ENCODE results near the gene ZNF335.

DNA sequence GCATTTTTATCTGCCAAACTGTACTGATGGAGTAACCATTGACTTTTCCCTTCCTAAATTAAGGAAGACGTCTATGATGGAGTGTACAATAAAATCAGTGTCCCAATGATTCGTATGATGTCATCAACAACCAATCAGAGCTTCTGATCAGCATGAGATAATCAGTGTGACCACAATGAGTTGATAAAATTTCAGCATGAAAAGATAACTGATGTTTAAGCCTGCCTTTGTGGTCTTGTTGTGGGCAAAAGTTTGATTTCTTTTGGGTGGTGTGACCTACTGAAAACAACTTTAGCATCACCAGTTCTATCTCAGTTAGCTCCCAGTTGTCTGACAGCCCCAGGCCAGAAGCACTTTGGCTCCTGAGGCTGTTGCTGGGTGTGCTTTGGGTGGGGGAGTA is 34.2 kb downstream of the ZNF335 start:
- TF ChIP-seq POLR2AphosphoS5 (IDR thresholded peaks at IDR 0.05; ENCODE audit: low read depth, low read length) (no peak), CTCF (IDR thresholded peaks at IDR 0.05; ENCODE audit: control extremely low read depth in 1 of 3, insufficient read depth in 1 of 3, low read depth in 1 of 3, low read length in 3 of 3) (no peak), GABPA (IDR thresholded peaks at IDR 0.05; ENCODE audit: borderline replicate concordance, insufficient read depth, low read length) (no peak), SP1 (IDR thresholded peaks at IDR 0.05; ENCODE audit: low read depth, low read length) (no peak), EP300 (IDR thresholded peaks at IDR 0.05; ENCODE audit: borderline replicate concordance in 1 of 2, low read depth in 2 of 2, low read length in 2 of 2) (no peak), FOSL1 (IDR thresholded peaks at IDR 0.05; ENCODE audit: insufficient read depth, low read depth, low read length) (no peak), SIX5 (IDR thresholded peaks at IDR 0.05; ENCODE audit: low read depth, low read length) (no peak), POLR2A (IDR thresholded peaks at IDR 0.05; ENCODE audit: control extremely low read depth in 1 of 2, low read depth in 2 of 2, low read length in 2 of 2) (no peak), MAX (IDR thresholded peaks at IDR 0.05) (no peak), CREB1 (IDR thresholded peaks at IDR 0.05) (no peak), EZH2 (IDR thresholded peaks at IDR 0.05; ENCODE audit: low read depth, low read length, severe bottlenecking) (no peak)

All from H1 (cell line).